Measurements from ENCODE around the gene CSNK1D. TPM values are rescaled to one million over a fixed set of nuclear protein-coding genes. Genes with fewer than 3 reads are reported as not detected.

CSNK1D gene
- total RNA-seq, 1 experiment from 2014 or later, result 196 TPM

- Histone ChIP-seq H3K36me3 (ENCODE audit: control insufficient read depth, insufficient read depth, low read length) (no peaks in the 10 kb centered on the region), H3K4me3 (ENCODE audit: low read depth, low read length) (no peak overlapping the region), H3K27me3 (replicated peaks; ENCODE audit: control insufficient read depth, insufficient read depth, low read length) (no peaks in the 10 kb centered on the region), H3K4me1 (peaks cover 17% of the 10 kb centered on the region), H3K9me3 (no peaks in the 10 kb centered on the region)
- no peak overlapping the region for H3K27ac Mint-ChIP-seq (ENCODE audit: unreplicated experiment)
- no peak overlapping the region for H3K4me3 Mint-ChIP-seq (ENCODE audit: unreplicated experiment)
- ChIA-PET POLR2A (no interaction called here), CTCF (interaction anchor here (1.3 kb wide), 1 partner anchor 47 kb away, joined by 3 read pairs; no protein-coding TSS in a partner anchor)
- H3K4me1 Mint-ChIP-seq (ENCODE audit: low read depth, unreplicated experiment), result no peaks in the 10 kb centered on the region
- no TSS peak for BruUV-seq (replicated peaks)
- H3K9me3 Mint-ChIP-seq (ENCODE audit: unreplicated experiment), result no peaks in the 10 kb centered on the region
- H3K36me3 Mint-ChIP-seq (ENCODE audit: insufficient read depth, unreplicated experiment), result peaks cover 5% of the 10 kb centered on the region
- TF ChIP-seq CTCF (IDR thresholded peaks at IDR 0.05; ENCODE audit: insufficient read depth in 1 of 2, low read depth in 1 of 2, low read length in 1 of 2, severe bottlenecking in 1 of 2, unreplicated experiment in 1 of 2), result no peak
- no peak for DNase-seq
- no peaks in the 10 kb centered on the region for H3K27me3 Mint-ChIP-seq (ENCODE audit: insufficient read depth, unreplicated experiment)
- intact Hi-C loops (cut with micrococcal nuclease; ENCODE audit: unreplicated experiment), result loop anchor here (1.0 kb wide), 2 partner anchors 78 to 116 kb away; no protein-coding TSS in a partner anchor
Observed at GRCh38 chr17:82321947-82322466, 48.5 kb upstream of the CSNK1D start.

GRCh38 chr17:82320956-82321927, 47.7 kb upstream of the CSNK1D start:
- no peaks in the 10 kb centered on the region for H3K27me3 ChIP-seq (replicated peaks; ENCODE audit: control insufficient read depth, insufficient read depth, low read length)
- H3K36me3 Mint-ChIP-seq (ENCODE audit: insufficient read depth, unreplicated experiment), result peaks cover 2% of the 10 kb centered on the region
- DNase-seq, result peak in 1 of 2 experiments; percentile 83
- peak overlapping the region; percentile 48 for H3K4me3 ChIP-seq (ENCODE audit: low read depth, low read length)
- intact Hi-C loops (cut with micrococcal nuclease; ENCODE audit: unreplicated experiment), result loop anchor here (1.0 kb wide), 2 partner anchors 77 to 115 kb away; no protein-coding TSS in a partner anchor
- peak overlapping the region; percentile 76 for H3K4me3 Mint-ChIP-seq (ENCODE audit: unreplicated experiment)
- H3K27ac Mint-ChIP-seq (ENCODE audit: unreplicated experiment), result no peak overlapping the region
- peak; percentile 65 to 96 for TF ChIP-seq CTCF (IDR thresholded peaks at IDR 0.05; ENCODE audit: insufficient read depth in 1 of 2, low read depth in 1 of 2, low read length in 1 of 2, severe bottlenecking in 1 of 2, unreplicated experiment in 1 of 2)
- H3K4me1 Mint-ChIP-seq (ENCODE audit: low read depth, unreplicated experiment), result no peaks in the 10 kb centered on the region
- no peaks in the 10 kb centered on the region for H3K36me3 ChIP-seq (ENCODE audit: control insufficient read depth, insufficient read depth, low read length)
- BruUV-seq (replicated peaks), result no TSS peak
- no peaks in the 10 kb centered on the region for H3K9me3 Mint-ChIP-seq (ENCODE audit: unreplicated experiment)
- H3K27me3 Mint-ChIP-seq (ENCODE audit: insufficient read depth, unreplicated experiment), result no peaks in the 10 kb centered on the region
- POLR2A ChIA-PET, result no interaction called here
- peaks cover 17% of the 10 kb centered on the region for H3K4me1 ChIP-seq
- no peaks in the 10 kb centered on the region for H3K9me3 ChIP-seq
- CTCF ChIA-PET, result interaction anchor here (1.3 kb wide), 1 partner anchor 46 kb away, joined by 3 read pairs; no protein-coding TSS in a partner anchor

GRCh38 chr17:82320140-82320840, 46.8 kb upstream of the CSNK1D start:
- H3K27me3 ChIP-seq (replicated peaks; ENCODE audit: control insufficient read depth, insufficient read depth, low read length), result no peaks in the 10 kb centered on the region
- POLR2A ChIA-PET, result no interaction called here
- H3K4me1 ChIP-seq, result peaks cover 11% of the 10 kb centered on the region
- CTCF ChIA-PET, result no interaction called here
- Mint-ChIP-seq H3K4me1 (ENCODE audit: low read depth, unreplicated experiment) (no peaks in the 10 kb centered on the region), H3K27ac (ENCODE audit: unreplicated experiment) (no peak overlapping the region), H3K36me3 (ENCODE audit: insufficient read depth, unreplicated experiment) (no peaks in the 10 kb centered on the region), H3K27me3 (ENCODE audit: insufficient read depth, unreplicated experiment) (no peaks in the 10 kb centered on the region), H3K4me3 (ENCODE audit: unreplicated experiment) (peak overlapping the region; percentile 76), H3K9me3 (ENCODE audit: unreplicated experiment) (no peaks in the 10 kb centered on the region)
- peak in 1 of 2 experiments; percentile 45 for DNase-seq
- intact Hi-C loops (cut with micrococcal nuclease; ENCODE audit: unreplicated experiment), result no loop called here
- no peak for TF ChIP-seq CTCF (IDR thresholded peaks at IDR 0.05; ENCODE audit: insufficient read depth in 1 of 2, low read depth in 1 of 2, low read length in 1 of 2, severe bottlenecking in 1 of 2, unreplicated experiment in 1 of 2)
- H3K36me3 ChIP-seq (ENCODE audit: control insufficient read depth, insufficient read depth, low read length), result no peaks in the 10 kb centered on the region
- peak overlapping the region; percentile 48 for H3K4me3 ChIP-seq (ENCODE audit: low read depth, low read length)
- BruUV-seq (replicated peaks), result no TSS peak
- H3K9me3 ChIP-seq, result no peaks in the 10 kb centered on the region

Data from Caco-2 (cell line).